GM12878 (cell line): ENCODE data around the gene LRP1. TPM values are rescaled to one million over a fixed set of nuclear protein-coding genes. Genes with fewer than 3 reads are reported as not detected.

Experiments used
- ATAC-seq: fragments of 200-7000 bp; cut with Tn5 transposase; 3 replicates; pipeline ENCODE4 v1.9.1; 2020; ENCODE audit warnings: mild to moderate bottlenecking, moderate library complexity
- BruUV-seq: library from RNA; stranded (reverse); fragments of 400-500 nt; replicated peaks from 2 replicates; lab custom pipeline; 2021; lab: Mats Ljungman, UMichigan
- CTCF ChIA-PET: fragments of 300-600 bp; sonication (Branson Sonifier 250); formaldehyde crosslinking; extraction: SDS; loops from one replicate; lab custom pipeline; 2021; ENCODE audit warnings: inconsistent platforms; lab: Yijun Ruan, JAX
- POLR2A ChIA-PET: fragments of 350-600 bp; formaldehyde crosslinking; extraction: SDS; loops from one replicate; lab custom pipeline; 2021; ENCODE audit warnings: inconsistent platforms; lab: Charles Lee
- RAD21 ChIA-PET: fragments of 300-600 bp; sonication (Branson Sonifier 250); formaldehyde crosslinking; loops from one replicate; lab custom pipeline; 2023; ENCODE audit warnings: antibody characterized with exemption; ENCODE audit not compliant: unreplicated experiment; lab: Charles Lee
- SMC1A ChIA-PET: fragments of 300-600 bp; sonication (Branson Sonifier 250); formaldehyde crosslinking; loops from one replicate; lab custom pipeline; 2023; ENCODE audit not compliant: unreplicated experiment, uncharacterized antibody; lab: Charles Lee
- DNase-seq: peaks from one replicate; pipeline ENCODE4 v3.0.0-alpha.2; 2011; ENCODE audit warnings: low read depth, low spot score
- FAIRE-seq: peaks from 3 replicates; lab custom pipeline; 2011; peaks lifted over from hg19 to GRCh38; lab: Jason Lieb, UNC
- H2AFZ ChIP-seq: 2 replicates; pipeline ENCODE4 v1.6.0; 2011; ENCODE audit warnings: low read depth, low read length, control low read depth; ENCODE audit not compliant: control insufficient read depth
- H3K27ac ChIP-seq: 2 replicates; pipeline ENCODE4 v1.5.1; 2011; ENCODE audit warnings: control low read depth; ENCODE audit not compliant: control insufficient read depth, insufficient read depth
- H3K27me3 ChIP-seq, 2 experiments: replicated peaks in 1 of 2; 2 replicates each; pipeline versions ENCODE4 v1.6.0 to v1.6.1; 2011; ENCODE audit warnings: low read length in 1 of 2; ENCODE audit not compliant: control insufficient read depth in 2 of 2, insufficient read depth in 2 of 2
- H3K36me3 ChIP-seq, 2 experiments: 2 replicates each; pipeline ENCODE4 v1.5.1; 2011; ENCODE audit warnings: low read length in 1 of 2; ENCODE audit not compliant: control insufficient read depth in 2 of 2, insufficient read depth in 2 of 2
- H3K4me1 ChIP-seq: 2 replicates; pipeline ENCODE4 v1.6.1; 2011; ENCODE audit warnings: mild to moderate bottlenecking, low read length, moderate library complexity, mixed read lengths; ENCODE audit not compliant: control insufficient read depth, insufficient read depth
- H3K4me2 ChIP-seq: 2 replicates; pipeline ENCODE4 v1.6.0; 2011; ENCODE audit warnings: control low read depth; ENCODE audit not compliant: control insufficient read depth, insufficient read depth
- H3K4me3 ChIP-seq: fragments of 200-600 bp; sonication (generic); 2 replicates; pipeline ENCODE4 v1.5.1; 2016
- H3K79me2 ChIP-seq: 2 replicates; pipeline ENCODE4 v1.6.0; 2011; ENCODE audit warnings: low read length; ENCODE audit not compliant: control insufficient read depth, insufficient read depth
- H3K9ac ChIP-seq: 2 replicates; pipeline ENCODE4 v1.8.0; 2011; ENCODE audit warnings: low read length, control low read depth, mixed read lengths; ENCODE audit not compliant: control insufficient read depth, insufficient read depth
- H3K9me3 ChIP-seq: replicated peaks from 3 replicates; pipeline ENCODE4 v1.5.1; 2011; ENCODE audit warnings: mild to moderate bottlenecking, low read length; ENCODE audit not compliant: control insufficient read depth, insufficient read depth
- H4K20me1 ChIP-seq: 2 replicates; pipeline ENCODE4 v1.6.0; 2011; ENCODE audit not compliant: control insufficient read depth, insufficient read depth
- ASH2L ChIP-seq: fragments of 300-600, 200-600 bp; sonication (generic); IDR thresholded peaks from 2 replicates; pipeline ENCODE4 v1.6.1; 2017; ENCODE audit warnings: low read depth, mild to moderate bottlenecking, borderline replicate concordance
- ATF7 ChIP-seq: fragments of 450-650 bp; IDR thresholded peaks from 2 replicates; pipeline ENCODE4 v1.6.1; 2016; ENCODE audit warnings: low read depth, mild to moderate bottlenecking
- CHD1 ChIP-seq: IDR thresholded peaks from 2 replicates; pipeline ENCODE4 v1.6.1; 2012; ENCODE audit warnings: low read depth, low read length, improper control_type of control experiment
- CTCF ChIP-seq, 3 experiments: IDR thresholded peaks in 2 of 3; conservative IDR thresholded peaks in 1 of 3; 2 replicates each; pipeline ENCODE4 v1.5.1; 2011; ENCODE audit warnings: low read depth in 3 of 3, low read length in 3 of 3, mild to moderate bottlenecking in 3 of 3, control low read depth in 2 of 3, moderate library complexity in 2 of 3, inconsistent platforms in 1 of 3, mixed read lengths in 1 of 3; ENCODE audit not compliant: control insufficient read depth in 2 of 3, insufficient read depth in 1 of 3; ENCODE audit errors: extremely low read depth in 1 of 3
- ESRRA ChIP-seq: IDR thresholded peaks from 2 replicates; pipeline ENCODE4 v1.6.1; 2012; ENCODE audit warnings: mild to moderate bottlenecking, low read length, improper control_type of control experiment
- ETV6 ChIP-seq, 2 experiments: fragments of 450-650 bp in 1 of 2; IDR thresholded peaks in 1 of 2; conservative IDR thresholded peaks in 1 of 2; 2 replicates each; pipeline ENCODE4 v1.6.1; 2014; ENCODE audit warnings: antibody characterized with exemption in 1 of 2, borderline replicate concordance in 1 of 2, low read depth in 1 of 2, mild to moderate bottlenecking in 1 of 2, moderate library complexity in 1 of 2
- MAX ChIP-seq: IDR thresholded peaks from 2 replicates; pipeline ENCODE4 v1.6.1; 2012; ENCODE audit warnings: low read depth, low read length, improper control_type of control experiment
- MEF2A ChIP-seq: IDR thresholded peaks from 2 replicates; pipeline ENCODE4 v1.6.1; 2011; ENCODE audit warnings: low read depth, mild to moderate bottlenecking, low read length, moderate library complexity; ENCODE audit not compliant: insufficient read depth
- MTA3 ChIP-seq: IDR thresholded peaks from 2 replicates; pipeline ENCODE4 v1.6.1; 2012; ENCODE audit warnings: low read length, inconsistent platforms, borderline replicate concordance
- NFYB ChIP-seq: IDR thresholded peaks from 2 replicates; pipeline ENCODE4 v1.6.1; 2011; ENCODE audit warnings: low read depth, mild to moderate bottlenecking, low read length, improper control_type of control experiment, moderate library complexity; ENCODE audit not compliant: insufficient read depth
- NR2C2 ChIP-seq: IDR thresholded peaks from 2 replicates; pipeline ENCODE4 v1.6.1; 2011; ENCODE audit warnings: borderline replicate concordance, low read depth; ENCODE audit not compliant: control insufficient read depth, insufficient read length
- PAX5 ChIP-seq: IDR thresholded peaks from 2 replicates; pipeline ENCODE4 v1.6.1; 2011; ENCODE audit warnings: low read depth, low read length, borderline replicate concordance
- POLR2A ChIP-seq: IDR thresholded peaks from 2 replicates; pipeline ENCODE4 v1.6.1; 2011; ENCODE audit warnings: low read depth, mild to moderate bottlenecking, low read length
- RUNX3 ChIP-seq: IDR thresholded peaks from 2 replicates; pipeline ENCODE4 v1.6.1; 2012; ENCODE audit warnings: low read length, inconsistent platforms
- SMC3 ChIP-seq: IDR thresholded peaks from 2 replicates; pipeline ENCODE4 v1.6.1; 2011; ENCODE audit warnings: low read length, improper control_type of control experiment, borderline replicate concordance
- TBL1XR1 ChIP-seq: IDR thresholded peaks from 2 replicates; pipeline ENCODE4 v1.6.1; 2012; ENCODE audit warnings: low read depth, low read length, improper control_type of control experiment
- TCF12 ChIP-seq: IDR thresholded peaks from 2 replicates; pipeline ENCODE4 v1.6.1; 2011; ENCODE audit warnings: low read depth, mild to moderate bottlenecking, low read length
- USF1 ChIP-seq: IDR thresholded peaks from 2 replicates; pipeline ENCODE4 v1.6.1; 2011; ENCODE audit warnings: borderline replicate concordance, low read depth, mild to moderate bottlenecking, moderate library complexity, mixed read lengths, low read length; ENCODE audit not compliant: insufficient read depth; ENCODE audit errors: extremely low read length
- USF2 ChIP-seq: IDR thresholded peaks from 2 replicates; pipeline ENCODE4 v1.6.1; 2011; ENCODE audit warnings: low read depth, low read length, improper control_type of control experiment, borderline replicate concordance
- WRNIP1 ChIP-seq: IDR thresholded peaks from 2 replicates; pipeline ENCODE4 v1.6.1; 2011; ENCODE audit warnings: low read depth, low read length, improper control_type of control experiment, borderline replicate concordance
- YBX1 ChIP-seq: fragments of 450-650 bp; IDR thresholded peaks from 2 replicates; pipeline ENCODE4 v1.6.1; 2016; ENCODE audit warnings: antibody characterized with exemption
- WGBS: methylation state at CpG from one replicate; pipeline ENCODE4 v1.1.6; 2016; ENCODE audit warnings: low lambda C conversion rate; ENCODE audit not compliant: insufficient replicate concordance, insufficient coverage; ENCODE audit errors: missing lambda C conversion rate; 5-methylcytosine and 5-hydroxymethylcytosine counted together
- in situ Hi-C: fragments of 300-500 bp; cut with MboI; formaldehyde crosslinking; loops from 9 replicates; pipeline ENCODE4 v1.14.3; 2018; ENCODE audit warnings: mixed read lengths
- intact Hi-C: fragments of 100-400 bp; cut with micrococcal nuclease; formaldehyde crosslinking; loops from one replicate; pipeline ENCODE4 v1.14.2; 2022; ENCODE audit not compliant: unreplicated experiment
- polyA plus RNA-seq, 11 experiments: library from polyadenylated mRNA; depleted of rRNA in 4 of 11; unstranded in 6 of 11; stranded (reverse) in 5 of 11; fragments of >200 nt; fragmentation: Nextera tagmentation in 4 of 11; fragmentation: Illumina TruSeq in 1 of 11; extraction: Ambion mirVana in 4 of 11; extraction: Trizol in 1 of 11; gene quantifications; 1 replicate in 1 of 11; 2 replicates in 10 of 11; pipeline versions ENCODE4 v1.2.1 to v1.2.3, GENCODE V29; 2011 to 2016; ENCODE audit warnings: inconsistent platforms in 2 of 11, missing spikeins in 2 of 11, low read depth in 1 of 11
- total RNA-seq, 4 experiments: library from RNA; depleted of rRNA in 3 of 4; stranded (reverse); fragments of >200 nt in 3 of 4; fragmentation: Illumina TruSeq in 1 of 4; extraction: Trizol in 1 of 4; gene quantifications; 2 replicates each; pipeline versions ENCODE4 v1.2.1 to v1.2.3, GENCODE V29; 2013 to 2021

LRP1 gene
- total and polyA plus RNA-seq, 10 of the 15 experiments (the other 5 are each of a cell fraction or from before 2014, with no cell fraction given) = under 0.01 to 1.1 (median 0.20) TPM; not detected in 2

DNA sequence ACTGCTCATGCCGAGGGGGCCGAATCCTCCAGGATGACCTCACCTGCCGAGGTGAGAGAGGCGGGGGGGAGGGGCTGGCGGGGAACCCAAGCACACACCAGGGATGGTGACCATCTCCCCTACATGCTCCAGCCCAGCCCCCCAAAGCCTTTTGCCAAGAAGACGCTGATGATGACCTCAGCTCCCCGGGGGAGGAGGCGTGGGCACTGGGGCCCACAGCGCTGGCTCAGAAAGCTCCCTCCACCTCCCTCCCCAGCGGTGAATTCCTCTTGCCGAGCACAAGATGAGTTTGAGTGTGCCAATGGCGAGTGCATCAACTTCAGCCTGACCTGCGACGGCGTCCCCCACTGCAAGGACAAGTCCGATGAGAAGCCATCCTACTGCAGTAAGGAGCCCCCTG, 64.6 kb downstream of the LRP1 start (continued):
- no peak for TF ChIP-seq MEF2A
- no peak for TF ChIP-seq RUNX3
- no peak for TF ChIP-seq NFYB
- TF ChIP-seq WRNIP1 = no peak
- TF ChIP-seq, all 136 proteins: peak for 0

DNA sequence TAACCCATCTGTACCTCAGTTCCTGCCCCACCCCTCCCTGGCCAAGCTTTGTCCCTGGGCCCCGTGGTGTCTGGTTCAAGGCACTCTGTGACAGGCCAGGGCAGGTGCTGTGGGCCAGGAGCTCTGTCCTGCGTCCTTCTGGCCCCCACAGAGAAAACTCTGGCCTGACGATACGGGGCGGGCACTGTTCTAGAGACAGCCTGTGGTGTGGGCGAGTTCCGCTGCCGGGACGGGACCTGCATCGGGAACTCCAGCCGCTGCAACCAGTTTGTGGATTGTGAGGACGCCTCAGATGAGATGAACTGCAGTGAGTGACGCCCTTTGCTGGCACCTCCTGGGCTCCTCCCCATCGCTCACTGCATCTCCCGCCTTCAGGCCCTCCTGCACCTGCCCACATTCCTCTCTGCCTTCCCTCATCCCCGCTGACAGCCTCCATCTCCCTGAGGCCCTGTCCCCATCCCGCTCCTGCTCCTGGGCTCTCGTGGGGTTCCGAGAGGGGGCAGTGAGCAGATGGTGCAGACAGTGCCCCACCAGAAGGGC, 65.5 kb downstream of the LRP1 start:
- ChIA-PET RAD21 (no interaction called here), POLR2A (no interaction called here), CTCF (interaction anchor here (1.2 kb wide), 1 partner anchor 20 kb away, joined by 3 read pairs; no protein-coding TSS in a partner anchor), SMC1A (no interaction called here)
- H3K4me3 ChIP-seq = no peak overlapping the region
- H2AFZ ChIP-seq = no peak overlapping the region
- no peaks in the 10 kb centered on the region for H3K9me3 ChIP-seq
- H3K36me3 ChIP-seq = no peaks in the 10 kb centered on the region; a peak in 1 of 4 replicates
- H3K9ac ChIP-seq = no peak overlapping the region
- ATAC-seq (no peak), FAIRE-seq (no peak), DNase-seq (no peak)
- H3K27ac ChIP-seq = no peak overlapping the region
- BruUV-seq = no TSS peak
- H3K4me1 ChIP-seq = no peaks in the 10 kb centered on the region
- 45% methylated on average over 19 of the region's 19 CpGs for WGBS
- no peak overlapping the region for H3K4me2 ChIP-seq
- H4K20me1 ChIP-seq = no peaks in the 10 kb centered on the region
- no peaks in the 10 kb centered on the region for H3K27me3 ChIP-seq
- intact Hi-C loops = no loop called here
- H3K79me2 ChIP-seq = no peaks in the 10 kb centered on the region
- in situ Hi-C loops = no loop called here
- no peak for TF ChIP-seq MTA3
- no peak for TF ChIP-seq SMC3
- no peak for TF ChIP-seq POLR2A
- no peak for TF ChIP-seq CHD1
- no peak for TF ChIP-seq PAX5
- no peak for TF ChIP-seq ASH2L
- TF ChIP-seq USF2 = no peak
- no peak for TF ChIP-seq ETV6 (conservative IDR thresholded peaks at IDR 0.05 in 1 of 2, IDR thresholded peaks at IDR 0.05 in 1 of 2; ENCODE audit: borderline replicate concordance in 1 of 2, low read depth in 1 of 2)
- TF ChIP-seq YBX1 = no peak
- TF ChIP-seq ATF7 = no peak
- no peak for TF ChIP-seq NR2C2
- TF ChIP-seq USF1 = no peak
- TF ChIP-seq CTCF (IDR thresholded peaks at IDR 0.05 in 2 of 3, conservative IDR thresholded peaks at IDR 0.05 in 1 of 3; ENCODE audit: control insufficient read depth in 2 of 3, extremely low read depth in 1 of 3, insufficient read depth in 1 of 3, low read depth in 3 of 3, low read length in 3 of 3) = no peak
- TF ChIP-seq TBL1XR1 = no peak
- no peak for TF ChIP-seq MAX
- TF ChIP-seq TCF12 = no peak
- no peak for TF ChIP-seq ESRRA
